GM12872 (cell line): ENCODE measurements around the gene DRAP1.

Experiments
- CTCF ChIP-seq: IDR thresholded peaks from 3 replicates; pipeline ENCODE4 v1.5.1; 2011; ENCODE audit warnings: low read depth, mild to moderate bottlenecking, low read length, moderate library complexity; ENCODE audit not compliant: insufficient read depth

The DRAP1 gene, protein sequence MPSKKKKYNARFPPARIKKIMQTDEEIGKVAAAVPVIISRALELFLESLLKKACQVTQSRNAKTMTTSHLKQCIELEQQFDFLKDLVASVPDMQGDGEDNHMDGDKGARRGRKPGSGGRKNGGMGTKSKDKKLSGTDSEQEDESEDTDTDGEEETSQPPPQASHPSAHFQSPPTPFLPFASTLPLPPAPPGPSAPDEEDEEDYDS

DNA sequence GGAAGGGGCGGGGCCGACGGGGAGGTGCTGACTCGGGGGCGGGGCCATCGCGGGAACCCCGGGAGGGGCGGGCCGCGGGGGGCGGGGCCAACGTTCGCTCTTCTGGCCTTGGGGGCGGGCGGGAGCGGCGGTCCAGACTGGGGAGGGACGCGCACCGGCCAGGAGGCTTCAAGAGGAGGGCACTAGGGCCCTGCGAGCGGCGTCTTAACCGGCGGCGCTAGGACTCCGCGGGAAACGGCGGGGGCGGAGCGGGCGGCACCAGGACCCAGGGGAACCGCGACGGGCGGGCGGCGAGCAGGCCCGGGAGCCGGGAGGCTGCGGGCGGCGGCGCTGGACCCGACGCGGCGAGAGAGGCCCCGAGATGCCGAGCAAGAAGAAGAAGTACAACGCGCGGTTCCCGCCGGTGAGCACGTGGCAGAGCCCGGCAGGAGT is at the start of gene DRAP1:
DRAP1 (plus strand) TSS at position 286 of the 432 bp plus-strand sequence; CDS start at position 362, 76 bp downstream.
- TF ChIP-seq CTCF = no peak

DNA sequence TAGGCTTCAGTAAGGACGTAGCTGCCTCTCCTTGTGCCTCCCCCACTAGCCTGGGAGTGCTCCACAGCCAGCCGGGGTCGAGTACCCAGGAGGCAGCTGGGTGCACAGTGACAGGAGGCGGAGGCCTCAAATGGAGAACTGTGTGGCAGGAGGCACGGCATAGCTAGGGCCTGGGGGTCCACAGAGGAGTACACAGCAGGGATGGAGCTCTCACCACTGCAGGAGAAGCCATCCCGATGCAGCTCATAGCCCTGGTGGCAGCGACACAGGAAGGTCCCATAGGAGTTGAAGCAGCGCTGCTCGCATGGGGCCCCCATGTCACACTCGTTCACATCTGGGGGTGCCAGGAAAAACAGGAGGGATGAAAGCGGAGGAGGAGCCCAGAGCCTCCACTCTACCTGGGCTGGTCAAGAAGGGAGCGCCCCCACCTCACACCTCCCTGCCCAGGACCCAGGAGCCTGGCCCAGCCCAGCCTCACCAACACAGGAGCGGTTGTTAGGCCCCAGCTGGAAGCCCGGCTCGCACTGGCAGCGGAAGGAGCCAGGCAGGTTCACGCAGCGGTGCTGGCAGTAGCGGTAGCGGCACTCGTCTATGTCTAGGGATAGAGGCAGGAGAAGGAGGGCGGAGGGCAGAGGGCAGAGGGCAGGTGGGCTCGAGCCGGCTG is 49.5 kb upstream of the DRAP1 start:
- TF ChIP-seq CTCF = no peak

DNA sequence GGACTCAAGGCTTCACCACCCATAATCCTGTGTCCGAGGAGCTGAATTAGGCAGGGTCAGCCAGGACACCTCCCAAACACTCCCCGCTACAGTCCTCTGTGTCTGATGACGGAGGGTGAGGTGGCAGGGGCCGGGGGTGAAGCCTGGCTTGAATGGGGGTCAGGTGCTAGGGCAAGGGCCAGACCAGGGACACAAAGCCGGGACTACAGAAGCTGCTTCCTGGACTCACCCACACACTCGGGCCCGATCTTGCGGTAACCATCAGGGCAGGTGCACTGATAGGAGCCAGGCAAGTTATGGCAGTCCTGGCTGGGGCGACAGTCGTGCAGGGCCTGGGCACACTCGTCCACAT is 48.9 kb upstream of the DRAP1 start:
- no peak for TF ChIP-seq CTCF

- no peak for TF ChIP-seq CTCF
Observed at GRCh38 chr11:65870706-65871681, 48.2 kb upstream of the DRAP1 start.

GRCh38 chr11:65871811-65872548 is 47.2 kb upstream of the DRAP1 start:
- no peak for TF ChIP-seq CTCF

DNA sequence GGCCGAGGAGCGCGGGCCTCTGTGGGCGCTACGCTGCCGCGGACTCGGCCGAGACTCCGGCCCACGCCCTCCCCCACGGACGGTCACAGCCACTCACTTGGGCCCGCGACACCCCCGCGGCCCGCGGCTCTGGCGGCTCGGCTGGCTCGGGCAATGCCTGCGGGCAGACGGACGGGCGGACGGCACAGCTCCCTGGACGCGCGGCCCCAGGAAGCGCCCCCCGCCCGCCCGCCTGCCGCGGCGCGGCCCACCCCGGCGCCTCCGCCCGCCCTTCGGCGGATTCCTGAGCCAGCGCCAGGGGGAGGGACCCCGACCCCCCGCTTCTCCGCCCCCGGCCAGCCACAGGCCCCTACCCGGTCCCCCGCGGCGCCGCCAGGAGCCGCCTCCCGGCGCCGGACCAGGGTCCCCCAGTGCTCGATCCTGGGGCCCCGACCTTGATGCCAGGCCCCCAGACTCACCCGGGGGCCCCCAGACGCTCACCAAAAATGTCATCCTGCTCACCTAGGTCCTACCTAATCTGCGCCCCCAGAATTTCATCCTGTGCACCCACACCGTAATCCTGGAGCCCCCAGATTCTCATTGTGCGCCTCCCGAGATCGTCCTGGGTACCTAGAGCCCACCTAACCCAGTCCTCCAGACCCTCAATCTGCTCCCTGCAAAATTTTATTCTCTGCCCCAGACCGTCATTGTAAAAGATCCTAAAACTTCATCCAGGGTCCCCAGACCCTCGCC is 46.5 kb upstream of the DRAP1 start, which contains the start of gene EFEMP2:
EFEMP2 (minus strand) TSS at position 215 of the 732 bp plus-strand sequence. CDS start 446 bp downstream, outside the sequence.
- no peak for TF ChIP-seq CTCF
